ELR (cell line): ENCODE data around the gene LMAN1L.

Experiments
- DNase-seq: peaks from one replicate; pipeline ENCODE4 v3.0.0-alpha.2; 2015; ENCODE audit warnings: low read depth

LMAN1L gene

DNA sequence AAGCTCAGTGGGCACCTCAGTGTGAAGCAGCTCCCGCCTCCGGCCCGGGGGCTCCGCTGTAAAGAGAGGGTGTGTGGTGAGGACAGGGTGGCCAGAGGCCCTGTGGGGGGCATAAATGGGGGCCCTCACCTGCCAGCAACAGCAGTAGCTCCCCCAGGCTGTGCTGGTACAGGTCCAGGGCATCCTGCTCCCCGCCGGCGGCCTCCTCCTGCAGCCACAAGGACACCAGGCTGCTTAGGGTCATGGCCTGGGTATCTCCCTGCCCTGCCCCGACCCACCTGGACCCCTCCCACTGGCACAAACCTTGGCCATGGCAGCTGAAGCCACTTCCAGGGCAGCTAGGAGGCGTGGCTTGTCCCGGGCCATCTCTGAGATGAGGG lies 25.5 kb downstream of the LMAN1L start:
- DNase-seq, result no peak

GRCh38 chr15:74838746-74839525 lies 26.3 kb downstream of the LMAN1L start:
- DNase-seq, result no peak

DNA sequence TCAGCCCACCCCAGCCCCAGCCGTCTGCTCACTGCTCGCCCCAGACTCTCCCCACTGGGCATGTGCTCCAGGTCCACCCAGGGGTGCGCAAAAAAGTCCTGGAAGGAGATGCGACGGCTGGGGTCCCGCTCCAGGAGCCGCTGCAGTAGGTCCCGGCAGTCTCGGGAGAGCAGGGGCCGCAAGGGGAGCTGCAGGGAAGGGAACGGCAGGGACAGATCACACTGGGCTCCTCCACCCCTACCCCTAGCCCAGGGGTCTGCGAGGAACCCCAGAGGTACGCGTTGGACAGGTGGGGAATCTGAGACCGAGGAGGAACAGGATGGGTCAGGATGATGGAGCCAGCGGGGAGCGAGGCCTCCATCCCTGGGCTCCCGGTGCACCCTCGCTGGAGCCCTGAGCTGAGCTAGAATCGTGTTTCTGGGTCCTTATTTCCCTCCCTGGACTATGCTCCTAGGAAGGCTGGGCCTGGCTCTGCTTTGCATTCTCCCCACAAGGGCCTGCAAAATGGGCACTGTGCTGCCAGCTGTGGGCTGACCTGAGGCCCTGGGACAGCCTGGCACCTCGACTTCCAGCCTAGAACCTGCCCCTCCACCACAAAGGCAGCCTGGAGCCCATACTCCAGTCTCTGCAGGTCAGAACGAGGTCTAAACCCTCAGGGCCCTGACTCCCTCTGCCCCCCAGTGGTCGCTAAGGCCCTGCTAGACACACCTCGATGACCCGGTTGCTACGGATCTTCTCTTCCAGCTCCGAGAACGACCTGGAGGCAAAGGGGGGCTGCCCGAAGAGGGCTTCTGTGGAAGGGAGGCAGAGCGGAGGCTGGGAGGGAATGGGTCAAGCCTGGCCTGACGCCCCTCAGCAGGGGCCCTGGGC lies 27.1 kb downstream of the LMAN1L start:
- no peak for DNase-seq

DNA sequence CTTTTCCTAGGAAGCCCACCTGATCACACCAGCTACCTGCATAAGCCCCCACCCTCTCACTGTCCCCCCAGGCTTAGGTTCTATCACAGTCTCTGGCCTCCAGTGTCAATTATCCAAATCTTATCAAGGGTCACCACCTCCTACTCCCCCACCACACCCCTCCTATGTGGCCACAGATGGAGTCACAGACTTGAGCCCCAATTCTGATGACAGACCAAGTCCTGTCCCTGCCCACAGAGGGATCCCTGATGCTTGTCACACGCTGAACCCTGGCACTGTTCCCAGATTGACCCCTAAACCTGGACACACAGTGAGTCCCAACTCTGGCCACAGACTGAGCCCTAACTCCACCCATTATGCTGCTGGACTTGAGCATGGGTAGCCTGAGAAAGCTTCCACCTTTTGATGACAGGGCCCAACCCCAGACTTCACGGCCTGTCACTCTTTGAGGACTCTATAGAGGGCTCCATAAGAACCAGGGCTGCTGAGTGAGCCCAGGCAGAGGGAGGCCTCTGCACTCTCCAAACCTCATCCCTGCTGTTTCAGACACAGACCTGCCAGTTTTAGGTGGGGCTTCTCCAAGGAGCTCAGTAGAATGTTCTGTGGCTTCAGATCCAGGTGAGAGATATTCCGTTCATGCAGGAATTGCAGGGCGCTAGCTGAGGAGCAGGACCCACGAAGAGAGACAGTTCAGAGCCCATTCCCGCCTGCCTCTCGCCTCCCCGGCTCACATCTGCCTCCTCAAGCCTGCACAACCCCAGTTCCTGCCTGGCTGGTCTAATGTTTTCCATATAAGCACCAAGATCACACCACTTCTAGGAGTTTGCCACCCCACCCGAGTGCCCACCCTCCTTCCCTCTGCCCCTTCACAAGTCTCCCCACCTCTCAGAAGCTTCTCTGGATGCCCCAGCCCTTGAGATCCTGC lies 28.5 kb downstream of the LMAN1L start:
- DNase-seq, result no peak

DNA sequence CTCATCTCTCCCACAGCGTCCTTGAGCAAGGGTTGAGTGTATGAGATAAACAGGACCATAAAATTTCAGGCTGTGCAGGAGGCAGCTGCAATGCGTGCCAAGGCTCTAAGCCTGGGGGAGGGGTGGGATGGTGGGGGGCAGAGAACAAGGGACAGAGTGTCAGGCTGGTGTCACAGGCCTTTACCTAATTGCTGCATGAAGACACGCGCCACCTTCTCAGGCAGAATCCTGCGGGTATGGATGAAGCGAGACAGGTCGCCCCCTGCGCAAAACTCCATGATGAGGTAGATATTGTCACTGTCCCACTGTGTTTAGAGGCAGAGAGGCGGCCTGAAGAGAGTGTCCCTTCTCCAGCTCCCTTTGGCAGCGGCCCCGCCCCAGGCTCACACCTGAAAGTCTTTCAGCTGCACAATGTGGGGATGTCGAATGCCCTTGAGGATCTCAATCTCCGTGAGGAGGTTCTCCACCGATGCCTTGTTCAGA lies 29.3 kb downstream of the LMAN1L start:
- no peak for DNase-seq

DNA sequence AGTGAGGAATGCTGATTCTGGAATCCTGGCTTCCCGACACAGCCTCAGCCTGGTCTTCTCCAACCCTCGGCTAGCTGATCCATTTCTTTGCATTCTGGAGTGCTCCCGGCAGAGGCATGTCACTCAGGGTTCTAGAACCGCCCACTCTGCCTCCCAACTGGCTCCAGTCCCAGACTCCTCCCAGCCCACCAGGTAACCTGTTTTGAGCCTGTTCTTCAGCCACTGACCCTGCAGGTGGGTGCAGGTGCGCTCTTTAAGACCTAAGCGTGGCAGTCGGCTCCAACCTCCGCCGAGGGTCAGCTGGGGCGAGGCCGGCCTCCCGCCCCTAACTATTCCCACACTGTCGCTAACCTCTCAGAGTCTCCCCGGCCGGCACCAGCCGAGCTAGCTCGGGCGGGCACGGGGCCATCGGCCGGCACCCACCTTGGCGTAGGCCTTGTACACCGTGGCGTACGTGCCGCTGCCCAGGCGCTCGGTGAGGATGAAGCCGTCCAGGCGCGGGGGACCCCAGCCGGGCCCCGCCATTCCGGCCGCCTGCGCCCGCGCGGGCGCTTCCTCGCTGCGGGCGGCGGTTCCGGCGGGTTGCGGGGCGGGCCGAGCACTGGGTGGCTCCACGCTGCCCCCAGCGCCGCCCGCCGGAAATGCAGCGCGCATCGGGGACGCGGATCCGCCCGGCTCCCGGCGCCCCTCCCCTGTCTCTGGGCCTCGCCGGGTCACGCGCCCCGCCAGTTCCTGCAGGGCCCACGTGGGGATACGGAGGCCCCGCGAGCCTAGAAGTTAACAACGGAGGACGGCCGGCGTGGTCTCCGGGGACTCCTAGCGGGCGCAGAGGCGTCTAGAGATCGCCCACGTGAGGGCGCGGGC lies 30.2 kb downstream of the LMAN1L start, which contains the start of gene ULK3:
TSS of gene ULK3 (minus strand) at position 576 of the 864 bp plus-strand sequence. CDS start at position 525, 51 bp downstream.
- peak; percentile 90 for DNase-seq

DNA sequence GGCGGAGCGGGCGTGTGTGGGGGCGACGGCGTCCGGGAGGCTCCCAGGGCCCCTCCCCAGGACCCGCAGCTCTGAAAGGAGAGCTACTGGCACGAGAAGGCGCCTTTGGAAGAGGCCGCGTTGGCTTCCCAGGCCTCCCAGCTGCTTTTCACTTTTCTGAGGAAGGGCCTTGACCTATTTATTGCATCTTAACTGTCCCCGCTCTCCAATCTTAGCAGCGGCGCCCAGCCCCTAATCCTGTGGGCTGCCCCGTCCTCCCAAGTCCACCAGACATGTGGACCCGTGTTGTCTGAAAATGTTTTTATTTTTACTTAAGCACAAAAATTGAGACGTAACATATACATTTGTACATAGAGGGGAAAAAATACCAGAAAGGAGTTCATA lies 30.8 kb downstream of the LMAN1L start:
- DNase-seq, result no peak

- no peak for DNase-seq
Measured at GRCh38 chr15:74843891-74844299, 31.3 kb downstream of the LMAN1L start.

DNA sequence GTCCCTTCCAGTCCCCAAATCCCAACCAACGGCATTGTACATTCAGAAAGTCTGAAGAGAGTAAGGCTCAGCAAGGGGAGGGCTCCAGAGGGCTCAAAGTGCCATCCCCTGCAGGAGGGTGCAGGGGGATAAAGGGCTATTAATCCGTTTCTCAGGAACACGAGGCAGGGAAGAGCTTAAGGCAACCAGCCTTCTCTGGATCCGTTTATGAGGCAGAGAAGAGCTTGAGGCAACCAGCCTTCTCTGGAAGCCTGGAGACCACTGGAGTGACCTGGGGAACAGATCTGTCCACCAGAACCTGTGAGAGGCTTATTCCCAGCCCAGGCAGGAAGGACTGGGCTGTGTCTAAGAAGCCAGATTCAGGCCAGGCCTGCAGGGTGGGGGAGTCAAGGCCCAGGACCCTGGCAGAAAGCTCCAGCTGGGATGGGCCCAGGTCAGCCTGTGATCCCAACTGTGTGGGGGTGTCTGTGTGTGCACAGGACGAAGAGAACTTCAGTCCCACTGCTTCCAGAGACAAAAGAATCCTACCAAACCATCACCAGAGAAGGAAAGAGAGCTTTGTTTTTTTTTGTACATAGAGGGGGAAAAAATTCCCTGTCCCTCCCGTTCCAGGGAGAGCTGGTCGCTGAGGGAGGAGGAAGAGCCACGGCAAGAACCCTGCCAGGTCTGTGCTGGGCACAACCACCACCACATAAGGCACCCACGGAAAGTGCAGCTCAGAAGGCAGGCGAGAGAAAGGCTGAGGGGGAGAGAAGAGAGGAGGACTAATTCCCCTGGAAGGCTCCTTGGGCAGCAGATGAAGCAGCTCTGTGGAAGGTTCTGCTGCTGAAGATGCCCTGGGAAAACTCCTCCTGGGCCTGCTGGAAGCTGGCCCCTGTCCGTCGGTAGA lies 31.9 kb downstream of the LMAN1L start:
- DNase-seq, result no peak

GRCh38 chr15:74845208-74845568 lies 32.6 kb downstream of the LMAN1L start:
- DNase-seq, result no peak

- no peak for DNase-seq
Measured at GRCh38 chr15:74845581-74845980, 32.9 kb downstream of the LMAN1L start.

DNA sequence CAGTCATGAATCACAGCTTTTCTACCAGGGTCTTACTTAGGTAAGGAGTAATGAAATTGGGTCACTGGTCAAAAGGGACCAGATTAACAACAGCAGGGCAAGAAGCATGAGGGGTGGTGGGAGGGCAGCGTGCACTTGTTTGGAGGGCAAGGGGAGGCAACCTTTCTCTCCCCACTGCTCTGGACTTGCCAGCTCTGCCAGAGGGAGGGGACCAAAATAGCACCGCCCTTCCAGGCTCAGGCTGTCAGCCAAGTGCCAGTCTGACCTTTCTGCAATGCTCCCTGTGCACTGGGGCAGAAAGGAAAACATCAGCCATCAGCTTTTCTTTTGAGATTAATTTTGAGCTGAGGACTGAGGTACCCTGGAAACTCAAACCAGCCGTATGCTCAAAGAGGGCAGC lies 34.8 kb downstream of the LMAN1L start:
- no peak for DNase-seq

DNA sequence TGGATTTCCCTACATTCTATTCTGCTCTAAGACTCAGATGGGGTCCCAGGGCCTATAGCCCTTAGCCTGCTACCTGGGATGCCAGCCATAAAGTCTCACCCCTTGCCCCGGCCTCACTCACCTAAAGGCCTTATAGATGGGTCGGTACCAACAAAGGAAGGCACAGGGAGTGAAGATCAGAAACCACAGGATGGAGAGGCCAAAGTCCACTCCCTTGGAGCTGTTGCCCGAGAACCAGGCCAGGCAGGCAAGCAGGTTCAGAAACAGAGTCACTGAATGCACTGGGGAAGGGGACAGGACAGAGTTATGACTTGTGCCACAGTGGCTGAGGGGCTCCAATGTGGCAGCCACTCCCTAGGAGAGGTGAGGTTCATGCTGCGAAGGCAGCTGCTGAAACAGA lies 37.8 kb downstream of the LMAN1L start:
- DNase-seq, result no peak

GRCh38 chr15:74851960-74852359 lies 39.3 kb downstream of the LMAN1L start:
- DNase-seq, result no peak

DNA sequence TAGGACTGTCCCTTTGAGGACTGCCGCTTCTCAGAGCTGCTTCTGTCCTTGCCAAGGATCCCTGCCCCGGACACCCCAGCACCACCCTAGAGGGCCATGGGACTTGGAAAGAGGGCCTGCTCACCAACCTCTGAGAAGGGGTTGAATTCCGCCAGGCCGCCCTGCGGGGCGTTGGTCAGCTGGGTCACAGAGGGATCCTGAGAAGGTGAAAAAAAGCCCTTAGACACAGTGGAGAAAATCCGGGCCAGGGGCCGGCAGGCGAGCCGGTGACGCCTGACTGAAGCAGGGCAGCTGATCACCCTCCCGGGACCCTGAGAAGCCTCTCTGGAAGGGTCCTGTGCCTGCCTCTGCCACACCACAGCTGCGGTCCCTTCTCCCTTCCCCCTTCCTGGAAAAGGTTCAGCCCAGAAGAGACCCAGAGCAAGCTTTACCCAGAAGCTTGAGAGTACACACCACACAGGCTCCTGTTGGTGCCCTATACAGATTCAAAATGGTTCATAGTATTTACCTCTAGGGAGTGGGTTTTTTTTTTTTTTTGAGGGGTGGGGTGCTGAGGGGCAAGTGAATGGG lies 41.9 kb downstream of the LMAN1L start:
- DNase-seq, result no peak

DNA sequence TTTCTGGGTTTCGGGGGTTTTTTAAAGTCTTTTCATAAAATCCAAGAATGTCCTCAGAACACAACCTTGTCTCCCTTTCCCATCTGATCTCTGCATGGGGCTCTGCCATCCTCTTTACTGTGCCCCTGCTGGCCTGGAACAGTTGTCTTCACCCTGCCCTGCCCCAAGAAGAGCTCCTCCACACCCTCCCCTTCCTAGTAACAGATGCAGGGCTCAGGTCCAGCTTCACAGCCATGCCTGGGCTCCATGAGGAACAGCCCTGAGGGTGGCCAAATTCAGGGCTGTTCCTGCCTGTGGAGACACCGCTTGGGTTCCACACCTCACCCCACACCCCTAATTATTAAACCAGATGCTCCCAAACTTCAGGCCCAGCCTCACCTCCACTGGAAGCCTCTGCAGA lies 43.2 kb downstream of the LMAN1L start:
- no peak for DNase-seq

GRCh38 chr15:74856537-74856936 lies 43.9 kb downstream of the LMAN1L start:
- no peak for DNase-seq

DNA sequence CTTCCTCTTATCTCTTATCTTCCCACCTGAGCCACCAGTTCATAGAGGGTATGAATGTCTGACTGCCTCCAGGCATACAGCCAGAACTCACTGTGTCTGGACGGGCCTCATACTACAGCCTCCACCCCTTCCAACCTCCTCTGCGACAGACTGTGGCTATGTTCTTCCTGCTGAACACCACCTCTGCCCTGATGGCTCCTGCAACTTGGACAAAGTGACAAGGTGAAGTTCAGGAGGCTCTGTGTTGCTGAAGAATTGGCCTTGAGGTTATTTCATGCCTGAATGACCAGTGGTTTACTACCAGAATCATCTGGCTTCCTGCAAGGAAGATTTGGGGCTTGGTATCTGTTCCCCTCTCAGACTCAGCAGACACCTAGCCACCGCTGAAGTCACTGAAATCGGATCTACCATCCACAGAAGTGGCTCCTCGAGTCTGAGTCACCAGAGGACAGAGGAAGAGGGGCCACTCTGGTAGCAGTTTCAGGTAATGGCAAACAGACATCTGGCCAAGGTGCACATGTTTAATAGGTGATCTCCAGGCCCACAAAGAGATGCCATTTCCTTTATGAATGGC lies 44.5 kb downstream of the LMAN1L start:
- DNase-seq, result no peak

- no peak for DNase-seq
Measured at GRCh38 chr15:74857671-74858368, 45.2 kb downstream of the LMAN1L start.
